ENCODE results near the gene PRELID3B. TPM values are rescaled to one million over a fixed set of nuclear protein-coding genes. Genes with fewer than 3 reads are reported as not detected.
A peak's percentile ranks its signal among the peaks of the same experiment; 100 is the strongest.

The PRELID3B gene
- total RNA-seq, 1 experiment from 2014 or later = 129 TPM

DNA sequence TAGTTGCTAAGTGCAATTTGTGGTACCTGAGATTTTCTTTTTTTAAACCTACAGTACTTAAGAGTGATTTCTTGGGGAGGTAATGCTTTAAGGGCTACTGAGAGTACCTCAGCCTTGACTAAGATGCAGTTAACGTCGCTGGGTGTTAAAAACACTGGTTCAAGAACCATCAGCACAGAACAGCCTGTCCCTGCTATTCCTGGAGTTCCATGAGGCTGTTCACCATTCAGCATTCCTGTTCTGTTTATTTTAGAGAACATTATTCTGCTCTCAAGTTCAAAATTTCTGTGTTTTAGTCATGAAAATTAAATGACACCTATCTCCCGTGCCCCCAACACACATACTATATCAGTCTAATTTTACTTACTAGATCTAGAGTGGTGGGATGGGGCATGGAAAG, 1.7 kb upstream of the PRELID3B start:
- ChIA-PET CTCF (no interaction called here), POLR2A (no interaction called here), RAD21 (ENCODE audit: low non-redundant PET in 1 of 2, low total read pairs in 2 of 2, uncharacterized antibody in 2 of 2, unreplicated experiment in 2 of 2) (no interaction called here)
- Histone ChIP-seq H3K9ac (ENCODE audit: low read length) (no peak overlapping the region), H2AFZ (ENCODE audit: low read depth, low read length, poor library complexity, severe bottlenecking) (no peak overlapping the region), H3K4me2 (ENCODE audit: low read length) (no peak overlapping the region), H3K4me1 (ENCODE audit: control insufficient read depth in 1 of 2, insufficient read depth in 2 of 2, low read length in 2 of 2) (peaks cover 15 to 24% of the 10 kb centered on the region in 2 experiments), H3K4me3 (replicated peaks in 1 of 2; ENCODE audit: low read depth in 1 of 2, low read length in 2 of 2) (no peak overlapping the region), H3K9me3 (ENCODE audit: control insufficient read depth in 1 of 2, insufficient read depth in 1 of 2, low read depth in 1 of 2, low read length in 2 of 2) (no peaks in the 10 kb centered on the region), H3K79me2 (ENCODE audit: insufficient read depth, low read length) (peaks cover 33% of the 10 kb centered on the region), H3K9me2 (ENCODE audit: insufficient read depth) (no peaks in the 10 kb centered on the region), H3K36me3 (ENCODE audit: control insufficient read depth in 1 of 2, insufficient read depth in 2 of 2, low read length in 2 of 2) (peaks cover 2 to 14% of the 10 kb centered on the region in 2 experiments; a peak in 3 of 4 replicates), H3K27me3 (ENCODE audit: insufficient read depth, low read length) (no peaks in the 10 kb centered on the region), H3K27ac (ENCODE audit: low read depth, low read length) (no peak overlapping the region), H4K20me1 (ENCODE audit: insufficient read depth) (no peaks in the 10 kb centered on the region)
- ATAC-seq (no peak), DNase-seq (ENCODE audit: low read depth, low spot score) (no peak)
- intact Hi-C loops (cut with micrococcal nuclease) = no loop called here
- TF ChIP-seq FOSL1 (IDR thresholded peaks at IDR 0.05; ENCODE audit: low read depth) (no peak), CEBPB (IDR thresholded peaks at IDR 0.05; ENCODE audit: low read depth) (no peak), CBX3 (IDR thresholded peaks at IDR 0.05; ENCODE audit: low read depth) (no peak), TCF7L2 (IDR thresholded peaks at IDR 0.05; ENCODE audit: borderline replicate concordance, extremely low read depth, insufficient read depth, insufficient read length) (no peak), SP1 (IDR thresholded peaks at IDR 0.05; ENCODE audit: low read depth) (no peak), SRF (IDR thresholded peaks at IDR 0.05; ENCODE audit: low read depth) (no peak), JUND (IDR thresholded peaks at IDR 0.05) (no peak), POLR2A (IDR thresholded peaks at IDR 0.05; ENCODE audit: borderline replicate concordance, extremely low read depth, insufficient read depth, insufficient read length) (no peak)
- TF ChIP-seq, protein P1, sequence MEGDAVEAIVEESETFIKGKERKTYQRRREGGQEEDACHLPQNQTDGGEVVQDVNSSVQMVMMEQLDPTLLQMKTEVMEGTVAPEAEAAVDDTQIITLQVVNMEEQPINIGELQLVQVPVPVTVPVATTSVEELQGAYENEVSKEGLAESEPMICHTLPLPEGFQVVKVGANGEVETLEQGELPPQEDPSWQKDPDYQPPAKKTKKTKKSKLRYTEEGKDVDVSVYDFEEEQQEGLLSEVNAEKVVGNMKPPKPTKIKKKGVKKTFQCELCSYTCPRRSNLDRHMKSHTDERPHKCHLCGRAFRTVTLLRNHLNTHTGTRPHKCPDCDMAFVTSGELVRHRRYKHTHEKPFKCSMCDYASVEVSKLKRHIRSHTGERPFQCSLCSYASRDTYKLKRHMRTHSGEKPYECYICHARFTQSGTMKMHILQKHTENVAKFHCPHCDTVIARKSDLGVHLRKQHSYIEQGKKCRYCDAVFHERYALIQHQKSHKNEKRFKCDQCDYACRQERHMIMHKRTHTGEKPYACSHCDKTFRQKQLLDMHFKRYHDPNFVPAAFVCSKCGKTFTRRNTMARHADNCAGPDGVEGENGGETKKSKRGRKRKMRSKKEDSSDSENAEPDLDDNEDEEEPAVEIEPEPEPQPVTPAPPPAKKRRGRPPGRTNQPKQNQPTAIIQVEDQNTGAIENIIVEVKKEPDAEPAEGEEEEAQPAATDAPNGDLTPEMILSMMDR (IDR thresholded peaks at IDR 0.05 in 2 of 3, conservative IDR thresholded peaks at IDR 0.05 in 1 of 3; ENCODE audit: borderline replicate concordance in 1 of 3, insufficient read depth in 1 of 3, low read depth in 2 of 3, low read length in 2 of 3) = no peak
- BruUV-seq (replicated peaks) = no TSS peak

DNA sequence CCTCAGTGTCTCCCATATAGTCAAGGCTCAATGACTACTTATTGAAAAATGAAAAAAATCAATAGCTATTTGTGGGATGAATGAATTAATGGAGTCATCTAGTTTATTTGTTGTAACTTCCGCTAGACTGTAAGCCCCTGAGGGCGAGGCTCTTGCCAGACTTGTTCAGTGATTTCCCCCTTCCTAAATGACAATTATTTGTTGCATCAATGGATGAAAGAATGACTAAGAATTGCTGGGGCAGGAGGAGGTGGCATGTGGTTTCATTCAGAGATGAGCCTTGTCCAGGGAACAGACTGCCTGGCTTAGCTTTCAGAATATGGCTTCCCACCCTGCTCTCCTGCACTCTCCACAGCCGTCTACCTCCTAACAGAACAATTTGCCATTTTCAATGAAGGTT, 1.1 kb upstream of the PRELID3B start:
- no peaks in the 10 kb centered on the region for H3K9me2 ChIP-seq (ENCODE audit: insufficient read depth)
- BruUV-seq (replicated peaks) = no TSS peak
- ChIA-PET POLR2A (interaction anchor here (3.0 kb wide), 1 partner anchor 12 kb away, joined by 13 read pairs; the partner anchor contains the start of gene ATP5F1E), RAD21 (ENCODE audit: low non-redundant PET in 1 of 2, low total read pairs in 2 of 2, uncharacterized antibody in 2 of 2, unreplicated experiment in 2 of 2) (no interaction called here), CTCF (interaction anchor here (1.0 kb wide), 1 partner anchor 12 kb away, joined by 3 read pairs; the partner anchor contains the start of gene ATP5F1E)
- H3K9me3 ChIP-seq (ENCODE audit: control insufficient read depth in 1 of 2, insufficient read depth in 1 of 2, low read depth in 1 of 2, low read length in 2 of 2) = no peaks in the 10 kb centered on the region
- DNase-seq (ENCODE audit: low read depth, low spot score) (no peak), ATAC-seq (no peak)
- H3K4me1 ChIP-seq (ENCODE audit: control insufficient read depth in 1 of 2, insufficient read depth in 2 of 2, low read length in 2 of 2) = peaks cover 15 to 24% of the 10 kb centered on the region in 2 experiments
- intact Hi-C loops (cut with micrococcal nuclease) = no loop called here
- no peak overlapping the region for H3K27ac ChIP-seq (ENCODE audit: low read depth, low read length)
- TF ChIP-seq SRF (IDR thresholded peaks at IDR 0.05; ENCODE audit: low read depth) (no peak), TCF7L2 (IDR thresholded peaks at IDR 0.05; ENCODE audit: borderline replicate concordance, extremely low read depth, insufficient read depth, insufficient read length) (no peak), ELF1 (IDR thresholded peaks at IDR 0.05; ENCODE audit: borderline replicate concordance, low read depth) (no peak), EZH2 (IDR thresholded peaks at IDR 0.05) (no peak), ZNF274 (IDR thresholded peaks at IDR 0.05; ENCODE audit: low read depth, low read length) (no peak), CBX3 (IDR thresholded peaks at IDR 0.05; ENCODE audit: low read depth) (no peak), CEBPB (IDR thresholded peaks at IDR 0.05; ENCODE audit: low read depth) (no peak), JUND (IDR thresholded peaks at IDR 0.05) (no peak), EGR1 (IDR thresholded peaks at IDR 0.05; ENCODE audit: low read depth) (no peak), FOSL1 (IDR thresholded peaks at IDR 0.05; ENCODE audit: low read depth) (no peak), RAD21 (IDR thresholded peaks at IDR 0.05; ENCODE audit: low read depth) (no peak), POLR2A (IDR thresholded peaks at IDR 0.05; ENCODE audit: borderline replicate concordance, extremely low read depth, insufficient read depth, insufficient read length) (no peak)
- TF ChIP-seq, protein P2, sequence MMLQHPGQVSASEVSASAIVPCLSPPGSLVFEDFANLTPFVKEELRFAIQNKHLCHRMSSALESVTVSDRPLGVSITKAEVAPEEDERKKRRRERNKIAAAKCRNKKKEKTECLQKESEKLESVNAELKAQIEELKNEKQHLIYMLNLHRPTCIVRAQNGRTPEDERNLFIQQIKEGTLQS (IDR thresholded peaks at IDR 0.05) = no peak
- no peak overlapping the region for H3K4me2 ChIP-seq (ENCODE audit: low read length)
- H4K20me1 ChIP-seq (ENCODE audit: insufficient read depth) = no peaks in the 10 kb centered on the region
- peaks cover 39% of the 10 kb centered on the region for H3K79me2 ChIP-seq (ENCODE audit: insufficient read depth, low read length)
- H3K36me3 ChIP-seq (ENCODE audit: control insufficient read depth in 1 of 2, insufficient read depth in 2 of 2, low read length in 2 of 2) = peaks cover 2 to 15% of the 10 kb centered on the region in 2 experiments; a peak in 3 of 4 replicates
- H3K4me3 ChIP-seq (replicated peaks in 1 of 2; ENCODE audit: low read depth in 1 of 2, low read length in 2 of 2) = no peak overlapping the region
- H3K27me3 ChIP-seq (ENCODE audit: insufficient read depth, low read length) = no peaks in the 10 kb centered on the region
- peak overlapping the region; percentile 67 for H2AFZ ChIP-seq (ENCODE audit: low read depth, low read length, poor library complexity, severe bottlenecking)
- no peak overlapping the region for H3K9ac ChIP-seq (ENCODE audit: low read length)
